ENCODE measurements around the gene KCNQ5. TPM values are rescaled to one million over a fixed set of nuclear protein-coding genes. Genes with fewer than 3 reads are reported as not detected.

KCNQ5 gene
- total RNA-seq, 1 donor from 2014 or later: 2.1 TPM

DNA sequence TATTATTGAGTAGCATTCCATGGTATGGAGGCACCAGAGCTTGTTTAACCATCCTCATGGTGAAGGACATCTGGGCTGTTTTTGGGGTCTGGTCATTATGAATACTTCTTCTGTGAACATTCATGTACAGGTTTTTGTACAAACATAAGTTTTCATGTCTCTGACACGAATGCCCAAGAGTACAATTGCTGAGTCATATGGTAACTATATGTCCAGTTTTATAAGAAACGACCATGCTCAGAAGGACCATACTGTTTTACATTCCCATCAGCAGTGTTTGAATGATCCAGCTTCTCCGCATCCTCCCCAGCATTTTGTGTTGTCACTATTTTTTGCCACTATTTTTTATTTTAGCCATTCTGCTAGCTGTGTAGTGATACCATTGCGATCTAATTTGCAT is 414.8 kb downstream of the KCNQ5 start:
- DNase-seq (ENCODE audit: low read depth) (no peak), FAIRE-seq (no peak)
- Histone ChIP-seq H3K4me3 (ENCODE audit: low read depth, low read length) (no peak overlapping the region), H3K27me3 (ENCODE audit: control insufficient read depth, insufficient read depth, low read length) (no peaks in the 10 kb centered on the region), H3K36me3 (ENCODE audit: control insufficient read depth, insufficient read depth, low read length) (no peaks in the 10 kb centered on the region)
- TF ChIP-seq, protein P1, sequence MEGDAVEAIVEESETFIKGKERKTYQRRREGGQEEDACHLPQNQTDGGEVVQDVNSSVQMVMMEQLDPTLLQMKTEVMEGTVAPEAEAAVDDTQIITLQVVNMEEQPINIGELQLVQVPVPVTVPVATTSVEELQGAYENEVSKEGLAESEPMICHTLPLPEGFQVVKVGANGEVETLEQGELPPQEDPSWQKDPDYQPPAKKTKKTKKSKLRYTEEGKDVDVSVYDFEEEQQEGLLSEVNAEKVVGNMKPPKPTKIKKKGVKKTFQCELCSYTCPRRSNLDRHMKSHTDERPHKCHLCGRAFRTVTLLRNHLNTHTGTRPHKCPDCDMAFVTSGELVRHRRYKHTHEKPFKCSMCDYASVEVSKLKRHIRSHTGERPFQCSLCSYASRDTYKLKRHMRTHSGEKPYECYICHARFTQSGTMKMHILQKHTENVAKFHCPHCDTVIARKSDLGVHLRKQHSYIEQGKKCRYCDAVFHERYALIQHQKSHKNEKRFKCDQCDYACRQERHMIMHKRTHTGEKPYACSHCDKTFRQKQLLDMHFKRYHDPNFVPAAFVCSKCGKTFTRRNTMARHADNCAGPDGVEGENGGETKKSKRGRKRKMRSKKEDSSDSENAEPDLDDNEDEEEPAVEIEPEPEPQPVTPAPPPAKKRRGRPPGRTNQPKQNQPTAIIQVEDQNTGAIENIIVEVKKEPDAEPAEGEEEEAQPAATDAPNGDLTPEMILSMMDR (IDR thresholded peaks at IDR 0.05; ENCODE audit: insufficient read depth, low read length, severe bottlenecking): no peak

DNA sequence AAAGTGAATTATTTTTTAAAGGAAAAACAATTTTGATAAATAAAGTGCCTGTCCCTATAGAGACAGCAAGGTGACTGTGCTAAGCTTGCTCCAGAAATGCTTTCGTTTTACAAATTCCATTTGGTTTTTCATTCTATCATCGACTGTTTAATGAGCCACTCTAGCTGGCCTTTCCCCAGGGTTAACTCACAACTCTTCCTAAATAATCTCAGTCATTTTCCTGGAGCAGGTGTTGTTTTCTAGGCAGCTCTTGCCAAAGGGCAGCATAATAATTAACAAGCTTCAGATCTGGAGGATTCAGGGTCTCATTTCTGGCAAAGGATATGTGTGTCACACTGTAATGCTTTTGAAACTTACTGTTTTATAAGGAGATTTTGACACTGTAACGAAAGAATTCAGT is 419.2 kb downstream of the KCNQ5 start:
- TF ChIP-seq, protein P1 (IDR thresholded peaks at IDR 0.05; ENCODE audit: insufficient read depth, low read length, severe bottlenecking): no peak
- no peaks in the 10 kb centered on the region for H3K27me3 ChIP-seq (ENCODE audit: control insufficient read depth, insufficient read depth, low read length)
- DNase-seq (ENCODE audit: low read depth) (no peak), FAIRE-seq (no peak)
- no peak overlapping the region for H3K4me3 ChIP-seq (ENCODE audit: low read depth, low read length)
- H3K36me3 ChIP-seq (ENCODE audit: control insufficient read depth, insufficient read depth, low read length): no peaks in the 10 kb centered on the region

DNA sequence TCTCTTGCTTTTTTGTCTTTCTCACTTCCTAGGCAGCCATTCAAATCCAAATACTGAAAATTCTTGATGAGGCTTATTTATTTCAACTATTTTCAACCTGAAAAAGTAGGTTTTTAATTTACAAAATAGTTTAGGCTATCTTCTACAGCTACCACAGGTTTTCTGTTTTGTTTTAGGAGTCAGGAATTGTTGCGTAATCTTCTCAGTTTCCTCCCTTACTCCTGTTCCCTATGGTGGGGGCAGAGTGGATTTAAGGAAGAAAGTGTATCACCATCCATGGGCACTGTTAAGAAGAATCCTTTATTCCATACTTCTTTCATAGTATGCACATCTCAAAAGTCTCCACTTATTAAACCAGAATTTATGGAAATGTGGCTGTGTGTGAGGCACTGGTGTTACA is 421.0 kb downstream of the KCNQ5 start:
- no peak overlapping the region for H3K4me3 ChIP-seq (ENCODE audit: low read depth, low read length)
- H3K36me3 ChIP-seq (ENCODE audit: control insufficient read depth, insufficient read depth, low read length): no peaks in the 10 kb centered on the region
- TF ChIP-seq, protein P1 (IDR thresholded peaks at IDR 0.05; ENCODE audit: insufficient read depth, low read length, severe bottlenecking): no peak
- H3K27me3 ChIP-seq (ENCODE audit: control insufficient read depth, insufficient read depth, low read length): no peaks in the 10 kb centered on the region
- FAIRE-seq (no peak), DNase-seq (ENCODE audit: low read depth) (peak; percentile 12)

DNA sequence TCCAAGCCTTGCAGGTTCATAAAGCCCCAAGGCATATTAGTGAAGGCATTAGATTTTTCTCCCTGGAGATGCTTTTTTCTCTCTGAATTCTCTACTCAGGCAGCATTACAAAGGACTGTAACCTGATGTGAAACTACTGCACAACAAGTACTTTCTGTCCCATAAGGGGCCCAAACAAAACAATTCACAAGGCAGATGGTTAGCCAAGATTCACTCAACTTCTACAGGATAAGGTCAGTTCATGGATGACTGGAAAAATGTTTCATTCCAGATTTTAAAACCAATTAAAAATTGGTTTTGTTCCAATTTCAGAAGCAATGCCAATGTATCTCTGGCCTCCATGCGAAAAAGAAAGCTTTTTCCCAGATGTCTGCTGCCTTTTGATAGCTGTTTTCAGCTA is 421.6 kb downstream of the KCNQ5 start:
- DNase-seq (ENCODE audit: low read depth): no peak
- H3K27me3 ChIP-seq (ENCODE audit: control insufficient read depth, insufficient read depth, low read length): no peaks in the 10 kb centered on the region
- no peaks in the 10 kb centered on the region for H3K36me3 ChIP-seq (ENCODE audit: control insufficient read depth, insufficient read depth, low read length)
- TF ChIP-seq, protein P1 (IDR thresholded peaks at IDR 0.05; ENCODE audit: insufficient read depth, low read length, severe bottlenecking): no peak
- no peak overlapping the region for H3K4me3 ChIP-seq (ENCODE audit: low read depth, low read length)
- FAIRE-seq: no peak

DNA sequence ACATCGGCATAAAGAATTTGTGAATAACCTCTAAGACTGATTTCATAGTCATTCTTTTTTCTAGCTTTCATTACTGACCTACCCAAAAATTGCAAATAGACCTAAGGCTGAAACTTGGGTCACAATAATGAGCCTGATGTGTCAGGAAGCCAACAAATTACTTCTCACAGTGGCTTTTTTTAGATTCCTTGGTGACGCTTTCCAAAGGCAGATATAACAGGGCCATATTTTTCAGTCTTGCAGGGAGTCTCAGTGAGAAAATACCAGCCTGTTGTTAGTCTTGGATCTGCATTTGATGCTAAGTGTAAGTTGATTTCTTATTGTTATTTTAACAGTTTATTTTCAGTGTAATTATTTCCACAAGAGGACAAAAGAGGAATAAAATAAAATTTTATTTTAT is 423.7 kb downstream of the KCNQ5 start:
- TF ChIP-seq, protein P1 (IDR thresholded peaks at IDR 0.05; ENCODE audit: insufficient read depth, low read length, severe bottlenecking): no peak
- H3K36me3 ChIP-seq (ENCODE audit: control insufficient read depth, insufficient read depth, low read length): no peaks in the 10 kb centered on the region
- FAIRE-seq (no peak), DNase-seq (ENCODE audit: low read depth) (no peak)
- H3K27me3 ChIP-seq (ENCODE audit: control insufficient read depth, insufficient read depth, low read length): no peaks in the 10 kb centered on the region
- H3K4me3 ChIP-seq (ENCODE audit: low read depth, low read length): no peak overlapping the region

DNA sequence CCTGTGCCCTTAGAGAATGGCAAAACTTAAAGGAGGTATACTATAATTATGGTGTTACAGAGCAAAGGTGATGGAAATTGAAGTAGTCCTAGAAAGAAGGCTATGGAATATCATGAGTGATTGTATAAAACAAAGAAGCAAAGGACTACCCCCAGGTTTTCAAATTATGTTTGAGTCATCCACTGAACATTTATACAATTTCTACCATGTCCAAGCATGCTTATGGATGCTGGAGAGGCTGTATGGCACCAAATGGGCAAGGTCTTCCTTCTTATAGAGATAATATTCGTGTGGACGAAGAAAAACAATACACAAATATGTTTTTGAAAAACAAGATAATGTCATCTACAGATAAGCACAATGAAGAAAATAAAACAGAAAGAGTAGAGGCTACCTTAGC is 425.9 kb downstream of the KCNQ5 start:
- DNase-seq (ENCODE audit: low read depth) (peak; percentile 66), FAIRE-seq (no peak)
- TF ChIP-seq, protein P1 (IDR thresholded peaks at IDR 0.05; ENCODE audit: insufficient read depth, low read length, severe bottlenecking): no peak

More for the DNA sequence above, 425.9 kb downstream of the KCNQ5 start:
- no peaks in the 10 kb centered on the region for H3K36me3 ChIP-seq (ENCODE audit: control insufficient read depth, insufficient read depth, low read length)
- no peaks in the 10 kb centered on the region for H3K27me3 ChIP-seq (ENCODE audit: control insufficient read depth, insufficient read depth, low read length)
- no peak overlapping the region for H3K4me3 ChIP-seq (ENCODE audit: low read depth, low read length)

Measured in bronchial epithelial cell (primary cell).